WTC11 (cell line): ENCODE results near the gene MNS1. TPM values are rescaled to one million over a fixed set of nuclear protein-coding genes. Genes with fewer than 3 reads are reported as not detected.

ENCODE experiments used
- ATAC-seq: fragments of 200-7000 bp; cut with Tn5 transposase; 2 replicates; pipeline ENCODE4 v1.10.0; 2021; ENCODE audit warnings: mild to moderate bottlenecking, moderate library complexity
- CTCF ChIA-PET: fragments of 300-600 bp; sonication (Branson Sonifier 250); formaldehyde crosslinking; loops from one replicate; lab custom pipeline; 2021; ENCODE audit warnings: antibody characterized with exemption; lab: Charles Lee
- POLR2A ChIA-PET: fragments of 350-600 bp; sonication (Branson Sonifier 250); formaldehyde crosslinking; loops from one replicate; lab custom pipeline; 2021; ENCODE audit warnings: antibody characterized with exemption; lab: Charles Lee
- DNase-seq: peaks from one replicate; pipeline ENCODE4 v3.0.0; 2021; ENCODE audit warnings: low spot score
- H3K27ac Mint-ChIP-seq: 2 replicates; pipeline ENCODE4 v1.8.0; 2021; ENCODE audit warnings: mixed read lengths
- H3K27me3 Mint-ChIP-seq: 2 replicates; pipeline ENCODE4 v1.8.0; 2021; ENCODE audit warnings: low read depth, mild to moderate bottlenecking, moderate library complexity, mixed read lengths
- H3K36me3 Mint-ChIP-seq: 2 replicates; pipeline ENCODE4 v1.8.0; 2021; ENCODE audit warnings: mixed read lengths
- H3K4me1 Mint-ChIP-seq: 2 replicates; pipeline ENCODE4 v1.8.0; 2022; ENCODE audit warnings: mixed read lengths
- H3K4me3 Mint-ChIP-seq: 2 replicates; pipeline ENCODE4 v1.8.0; 2021; ENCODE audit warnings: mild to moderate bottlenecking, moderate library complexity, mixed read lengths
- H3K9me3 Mint-ChIP-seq: 2 replicates; pipeline ENCODE4 v1.8.0; 2021; ENCODE audit warnings: mixed read lengths
- ATF1 ChIP-seq: sonication (generic); formaldehyde crosslinking; IDR thresholded peaks from 2 replicates; pipeline ENCODE4 v1.8.1; 2023; ENCODE audit warnings: mild to moderate bottlenecking, moderate library complexity, missing genetic modification reagents
- CBFB ChIP-seq: sonication (generic); formaldehyde crosslinking; IDR thresholded peaks from 2 replicates; pipeline ENCODE4 v1.8.1; 2022; ENCODE audit warnings: mild to moderate bottlenecking, low read depth, missing genetic modification reagents
- ESRRA ChIP-seq: sonication (generic); formaldehyde crosslinking; IDR thresholded peaks from 2 replicates; pipeline ENCODE4 v1.8.1; 2022; ENCODE audit warnings: mild to moderate bottlenecking, missing genetic modification reagents, borderline replicate concordance
- FOXP1 ChIP-seq: sonication (generic); formaldehyde crosslinking; IDR thresholded peaks from 2 replicates; pipeline ENCODE4 v1.8.0; 2022; ENCODE audit warnings: missing genetic modification reagents, mild to moderate bottlenecking, moderate library complexity, borderline replicate concordance
- GRHL2 ChIP-seq: fragments of 250-450 bp; sonication (Bioruptor Pico); IDR thresholded peaks from 2 replicates; pipeline ENCODE4 v1.8.0; 2022; ENCODE audit warnings: mild to moderate bottlenecking, moderate library complexity; ENCODE audit not compliant: insufficient replicate concordance, severe bottlenecking
- TCF7 ChIP-seq: sonication (generic); formaldehyde crosslinking; IDR thresholded peaks from 2 replicates; pipeline ENCODE4 v1.8.0; 2022; ENCODE audit warnings: mild to moderate bottlenecking, low read depth, missing genetic modification reagents, moderate library complexity
- ZNF671 ChIP-seq: fragments of 250-450 bp; sonication (Bioruptor Pico); IDR thresholded peaks from 2 replicates; pipeline ENCODE4 v1.8.0; 2021; ENCODE audit warnings: mild to moderate bottlenecking
- total RNA-seq: library from RNA; stranded (reverse); gene quantifications from 3 replicates; pipeline ENCODE4 v1.2.3, GENCODE V29; 2021
- TF ChIP-seq, protein P1 (sequence below): sonication (generic); formaldehyde crosslinking; IDR thresholded peaks from 2 replicates; pipeline ENCODE4 v1.8.1; 2023; ENCODE audit warnings: mild to moderate bottlenecking, missing genetic modification reagents
- TF ChIP-seq, protein P2 (sequence below): sonication (generic); formaldehyde crosslinking; IDR thresholded peaks from 2 replicates; pipeline ENCODE4 v1.8.1; 2023; ENCODE audit warnings: mild to moderate bottlenecking, missing genetic modification reagents
- TF ChIP-seq, protein P3 (sequence below): sonication (generic); formaldehyde crosslinking; IDR thresholded peaks from 2 replicates; pipeline ENCODE4 v1.8.1; 2023; ENCODE audit warnings: mild to moderate bottlenecking, moderate library complexity, missing genetic modification reagents
- TF ChIP-seq, protein P4 (sequence below): fragments of 250-450 bp; sonication (Bioruptor Pico); IDR thresholded peaks from 2 replicates; pipeline ENCODE4 v1.9.0; 2021; ENCODE audit warnings: mild to moderate bottlenecking

MNS1 gene
- total RNA-seq, 1 experiment from 2014 or later = 4.4 TPM

DNA sequence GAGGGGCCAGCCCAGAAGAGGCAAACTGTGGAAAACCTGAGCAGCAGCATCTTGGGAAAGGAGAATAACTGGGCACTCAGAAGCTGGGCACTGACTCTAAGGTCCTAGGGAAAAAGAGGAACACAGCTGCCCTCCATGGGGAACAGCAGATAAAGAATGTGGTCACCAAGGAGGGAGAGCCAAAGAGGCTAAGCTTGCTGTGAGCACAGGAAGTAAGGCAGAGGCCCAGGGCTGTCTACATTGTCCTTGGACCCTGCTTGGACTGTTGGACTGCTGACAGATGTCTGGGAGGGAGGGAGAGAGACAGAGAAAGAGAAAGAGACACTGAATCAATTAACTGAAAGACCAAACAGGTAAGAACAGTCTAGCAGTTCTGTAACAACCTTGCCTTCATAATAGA, 4.5 kb upstream of the MNS1 start:
- Mint-ChIP-seq H3K4me3 (no peak overlapping the region), H3K27me3 (peaks cover 34% of the 10 kb centered on the region), H3K9me3 (no peaks in the 10 kb centered on the region), H3K4me1 (no peaks in the 10 kb centered on the region), H3K27ac (no peak overlapping the region), H3K36me3 (no peaks in the 10 kb centered on the region)
- TF ChIP-seq, protein P1, sequence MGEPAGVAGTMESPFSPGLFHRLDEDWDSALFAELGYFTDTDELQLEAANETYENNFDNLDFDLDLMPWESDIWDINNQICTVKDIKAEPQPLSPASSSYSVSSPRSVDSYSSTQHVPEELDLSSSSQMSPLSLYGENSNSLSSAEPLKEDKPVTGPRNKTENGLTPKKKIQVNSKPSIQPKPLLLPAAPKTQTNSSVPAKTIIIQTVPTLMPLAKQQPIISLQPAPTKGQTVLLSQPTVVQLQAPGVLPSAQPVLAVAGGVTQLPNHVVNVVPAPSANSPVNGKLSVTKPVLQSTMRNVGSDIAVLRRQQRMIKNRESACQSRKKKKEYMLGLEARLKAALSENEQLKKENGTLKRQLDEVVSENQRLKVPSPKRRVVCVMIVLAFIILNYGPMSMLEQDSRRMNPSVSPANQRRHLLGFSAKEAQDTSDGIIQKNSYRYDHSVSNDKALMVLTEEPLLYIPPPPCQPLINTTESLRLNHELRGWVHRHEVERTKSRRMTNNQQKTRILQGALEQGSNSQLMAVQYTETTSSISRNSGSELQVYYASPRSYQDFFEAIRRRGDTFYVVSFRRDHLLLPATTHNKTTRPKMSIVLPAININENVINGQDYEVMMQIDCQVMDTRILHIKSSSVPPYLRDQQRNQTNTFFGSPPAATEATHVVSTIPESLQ (CRISPR knock-in tag) = no peak
- ChIA-PET POLR2A (interaction anchor here (0.6 kb wide), 1 partner anchor 189 kb away, joined by 4 read pairs; no protein-coding TSS in a partner anchor), CTCF (interaction anchor here (1.1 kb wide), 1 partner anchor 871 kb away, joined by 3 read pairs; no protein-coding TSS in a partner anchor)
- DNase-seq = no peak
- no peak for ATAC-seq

DNA sequence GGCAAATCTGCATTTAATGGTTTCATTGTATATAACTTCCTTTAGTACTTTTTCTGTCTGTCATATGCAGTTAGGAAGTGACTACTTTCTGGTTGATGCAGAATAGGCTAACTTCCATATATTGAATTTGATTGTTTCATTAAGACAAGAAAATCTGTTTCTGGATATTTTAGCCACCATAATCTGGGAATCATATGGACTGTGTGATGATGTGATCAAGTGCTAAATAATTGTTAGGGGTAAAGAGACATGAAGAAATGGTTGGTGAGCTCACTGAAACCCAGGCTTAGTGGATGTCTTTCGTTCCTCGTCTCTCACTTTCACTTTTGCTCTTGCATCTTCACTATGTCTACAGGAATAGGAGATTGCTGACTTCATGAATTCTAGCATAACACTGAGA, 3.5 kb upstream of the MNS1 start:
- CTCF ChIA-PET = interaction anchor here (1.1 kb wide), 1 partner anchor 22 kb away, joined by 4 read pairs; no protein-coding TSS in a partner anchor
- TF ChIP-seq ZNF671 = no peak
- TF ChIP-seq ESRRA (CRISPR knock-in tag) = no peak
- TF ChIP-seq TCF7 (CRISPR knock-in tag) = no peak
- TF ChIP-seq FOXP1 = no peak
- TF ChIP-seq CBFB (CRISPR knock-in tag) = no peak
- TF ChIP-seq, protein P2, sequence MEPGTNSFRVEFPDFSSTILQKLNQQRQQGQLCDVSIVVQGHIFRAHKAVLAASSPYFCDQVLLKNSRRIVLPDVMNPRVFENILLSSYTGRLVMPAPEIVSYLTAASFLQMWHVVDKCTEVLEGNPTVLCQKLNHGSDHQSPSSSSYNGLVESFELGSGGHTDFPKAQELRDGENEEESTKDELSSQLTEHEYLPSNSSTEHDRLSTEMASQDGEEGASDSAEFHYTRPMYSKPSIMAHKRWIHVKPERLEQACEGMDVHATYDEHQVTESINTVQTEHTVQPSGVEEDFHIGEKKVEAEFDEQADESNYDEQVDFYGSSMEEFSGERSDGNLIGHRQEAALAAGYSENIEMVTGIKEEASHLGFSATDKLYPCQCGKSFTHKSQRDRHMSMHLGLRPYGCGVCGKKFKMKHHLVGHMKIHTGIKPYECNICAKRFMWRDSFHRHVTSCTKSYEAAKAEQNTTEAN (CRISPR knock-in tag) = no peak
- TF ChIP-seq, protein P3, sequence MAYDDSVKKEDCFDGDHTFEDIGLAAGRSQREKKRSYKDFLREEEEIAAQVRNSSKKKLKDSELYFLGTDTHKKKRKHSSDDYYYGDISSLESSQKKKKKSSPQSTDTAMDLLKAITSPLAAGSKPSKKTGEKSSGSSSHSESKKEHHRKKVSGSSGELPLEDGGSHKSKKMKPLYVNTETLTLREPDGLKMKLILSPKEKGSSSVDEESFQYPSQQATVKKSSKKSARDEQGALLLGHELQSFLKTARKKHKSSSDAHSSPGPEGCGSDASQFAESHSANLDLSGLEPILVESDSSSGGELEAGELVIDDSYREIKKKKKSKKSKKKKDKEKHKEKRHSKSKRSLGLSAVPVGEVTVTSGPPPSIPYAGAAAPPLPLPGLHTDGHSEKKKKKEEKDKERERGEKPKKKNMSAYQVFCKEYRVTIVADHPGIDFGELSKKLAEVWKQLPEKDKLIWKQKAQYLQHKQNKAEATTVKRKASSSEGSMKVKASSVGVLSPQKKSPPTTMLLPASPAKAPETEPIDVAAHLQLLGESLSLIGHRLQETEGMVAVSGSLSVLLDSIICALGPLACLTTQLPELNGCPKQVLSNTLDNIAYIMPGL = no peak
- H3K4me3 Mint-ChIP-seq = no peak overlapping the region
- no peak for DNase-seq
- no peak overlapping the region for H3K27ac Mint-ChIP-seq
- no peak for ATAC-seq
- no peaks in the 10 kb centered on the region for H3K4me1 Mint-ChIP-seq
- H3K36me3 Mint-ChIP-seq = no peaks in the 10 kb centered on the region
- peaks cover 40% of the 10 kb centered on the region for H3K27me3 Mint-ChIP-seq
- H3K9me3 Mint-ChIP-seq = no peaks in the 10 kb centered on the region
- POLR2A ChIA-PET = no interaction called here

DNA sequence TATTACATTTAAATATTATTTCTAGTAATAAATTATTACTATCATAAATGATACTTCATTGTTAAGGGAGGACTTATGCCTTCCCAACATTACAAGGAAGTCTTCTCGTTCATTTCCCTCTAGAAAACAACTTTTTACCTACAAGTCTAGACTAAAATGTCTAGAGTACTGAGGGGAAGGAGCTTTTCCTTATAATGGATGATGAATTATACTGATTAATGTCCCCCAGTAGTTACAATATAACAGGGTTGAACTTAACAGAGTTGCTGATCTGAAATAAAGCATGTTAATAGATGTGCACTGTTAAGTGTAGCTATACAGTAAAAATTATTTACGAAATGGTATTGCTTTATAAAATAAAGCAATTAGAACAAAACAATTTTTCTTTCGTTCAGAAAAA, 2.7 kb upstream of the MNS1 start:
- no peak overlapping the region for H3K4me3 Mint-ChIP-seq
- CTCF ChIA-PET = interaction anchor here (1.1 kb wide), 1 partner anchor 23 kb away, joined by 4 read pairs; no protein-coding TSS in a partner anchor

More for the DNA sequence above, 2.7 kb upstream of the MNS1 start:
- H3K27ac Mint-ChIP-seq = no peak overlapping the region
- no peaks in the 10 kb centered on the region for H3K4me1 Mint-ChIP-seq
- ATAC-seq (no peak), DNase-seq (no peak)
- H3K27me3 Mint-ChIP-seq = peaks cover 40% of the 10 kb centered on the region
- TF ChIP-seq, protein P4, sequence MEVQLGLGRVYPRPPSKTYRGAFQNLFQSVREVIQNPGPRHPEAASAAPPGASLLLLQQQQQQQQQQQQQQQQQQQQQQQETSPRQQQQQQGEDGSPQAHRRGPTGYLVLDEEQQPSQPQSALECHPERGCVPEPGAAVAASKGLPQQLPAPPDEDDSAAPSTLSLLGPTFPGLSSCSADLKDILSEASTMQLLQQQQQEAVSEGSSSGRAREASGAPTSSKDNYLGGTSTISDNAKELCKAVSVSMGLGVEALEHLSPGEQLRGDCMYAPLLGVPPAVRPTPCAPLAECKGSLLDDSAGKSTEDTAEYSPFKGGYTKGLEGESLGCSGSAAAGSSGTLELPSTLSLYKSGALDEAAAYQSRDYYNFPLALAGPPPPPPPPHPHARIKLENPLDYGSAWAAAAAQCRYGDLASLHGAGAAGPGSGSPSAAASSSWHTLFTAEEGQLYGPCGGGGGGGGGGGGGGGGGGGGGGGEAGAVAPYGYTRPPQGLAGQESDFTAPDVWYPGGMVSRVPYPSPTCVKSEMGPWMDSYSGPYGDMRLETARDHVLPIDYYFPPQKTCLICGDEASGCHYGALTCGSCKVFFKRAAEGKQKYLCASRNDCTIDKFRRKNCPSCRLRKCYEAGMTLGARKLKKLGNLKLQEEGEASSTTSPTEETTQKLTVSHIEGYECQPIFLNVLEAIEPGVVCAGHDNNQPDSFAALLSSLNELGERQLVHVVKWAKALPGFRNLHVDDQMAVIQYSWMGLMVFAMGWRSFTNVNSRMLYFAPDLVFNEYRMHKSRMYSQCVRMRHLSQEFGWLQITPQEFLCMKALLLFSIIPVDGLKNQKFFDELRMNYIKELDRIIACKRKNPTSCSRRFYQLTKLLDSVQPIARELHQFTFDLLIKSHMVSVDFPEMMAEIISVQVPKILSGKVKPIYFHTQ = no peak
- TF ChIP-seq ATF1 (CRISPR knock-in tag) (no peak), GRHL2 (CRISPR knock-in tag) (no peak)
- H3K9me3 Mint-ChIP-seq = no peaks in the 10 kb centered on the region
- POLR2A ChIA-PET = no interaction called here
- H3K36me3 Mint-ChIP-seq = no peaks in the 10 kb centered on the region
